HG03064 (cell line): ENCODE results near the gene IL32.

Source experiments
- ATAC-seq: cut with Tn5 transposase; IDR thresholded peaks from one replicate; pipeline ENCODE4 v1.9.1; 2021; ENCODE audit warnings: low read depth; ENCODE audit not compliant: unreplicated experiment

Gene IL32

GRCh38 chr16:3088450-3088849 lies 23.0 kb downstream of the IL32 start:
- ATAC-seq = no peak

- ATAC-seq = no peak
These were observed 23.7 kb downstream of the IL32 start for GRCh38 chr16:3088925-3089716.

GRCh38 chr16:3089717-3090592 lies 24.5 kb downstream of the IL32 start:
- no peak for ATAC-seq

- no peak for ATAC-seq
These were observed 26.1 kb downstream of the IL32 start for GRCh38 chr16:3091551-3091950.

- ATAC-seq = no peak
These were observed 27.1 kb downstream of the IL32 start for GRCh38 chr16:3092501-3092941.

- no peak for ATAC-seq
These were observed 29.0 kb downstream of the IL32 start for GRCh38 chr16:3094289-3095027.

- no peak for ATAC-seq
These were observed 30.4 kb downstream of the IL32 start for GRCh38 chr16:3095869-3096268.

GRCh38 chr16:3096362-3096761 lies 30.9 kb downstream of the IL32 start:
- no peak for ATAC-seq

- ATAC-seq = no peak
These were observed 31.8 kb downstream of the IL32 start for GRCh38 chr16:3097266-3097665.

GRCh38 chr16:3098459-3099394 lies 33.3 kb downstream of the IL32 start, which contains the start of gene ZSCAN10:
ZSCAN10 (minus strand) TSS chr16:3099294; CDS start chr16:3092937, 6,357 bp downstream.
- no peak for ATAC-seq

GRCh38 chr16:3099395-3099731 lies 33.9 kb downstream of the IL32 start:
- no peak for ATAC-seq

GRCh38 chr16:3099732-3100499 lies 34.5 kb downstream of the IL32 start:
- ATAC-seq = no peak

- ATAC-seq = no peak
These were observed 35.8 kb downstream of the IL32 start for GRCh38 chr16:3101018-3101840.

GRCh38 chr16:3101841-3102470 lies 36.5 kb downstream of the IL32 start:
- no peak for ATAC-seq

- ATAC-seq = peak; percentile 75
These were observed 40.9 kb downstream of the IL32 start for GRCh38 chr16:3106205-3106928.

- no peak for ATAC-seq
These were observed 46.8 kb downstream of the IL32 start, which contains the start of gene ZNF205 for GRCh38 chr16:3112058-3112880. ZNF205 (plus strand) TSS chr16:3112586; CDS start chr16:3113431, 845 bp downstream.
